ENCODE data around the gene CEP41.

The CEP41 gene

GRCh38 chr7:130426564-130426963 is 14.3 kb downstream of the CEP41 start:
- Histone ChIP-seq H3K27me3 (replicated peaks; ENCODE audit: insufficient read depth, low read length) (no peaks in the 10 kb centered on the region), H3K9me3 (replicated peaks; ENCODE audit: insufficient read depth, low read length) (no peaks in the 10 kb centered on the region), H3K4me2 (ENCODE audit: low read depth, low read length) (no peak overlapping the region), H3F3A (ENCODE audit: insufficient read depth, low read length) (no peaks in the 10 kb centered on the region), H3K27ac (ENCODE audit: low read length) (no peak overlapping the region), H3K4me3 (ENCODE audit: low read length) (no peak overlapping the region), H3K9ac (ENCODE audit: low read length) (no peak overlapping the region), H3K9me2 (replicated peaks; ENCODE audit: insufficient read depth, low read length) (no peaks in the 10 kb centered on the region), H3K79me2 (ENCODE audit: low read length) (no peaks in the 10 kb centered on the region), H3K36me3 (replicated peaks; ENCODE audit: insufficient read depth, low read length) (no peaks in the 10 kb centered on the region), H4K20me1 (ENCODE audit: insufficient read depth, low read length) (no peaks in the 10 kb centered on the region), H2AFZ (ENCODE audit: low read length) (no peak overlapping the region), H3K4me1 (ENCODE audit: low read length) (no peaks in the 10 kb centered on the region)
- DNase-seq = no peak
- TF ChIP-seq EZH2 (optimal IDR thresholded peaks at IDR 0.05; ENCODE audit: low read depth, low read length) (no peak), EZH2phosphoT487 (IDR thresholded peaks at IDR 0.05; ENCODE audit: low read length) (no peak), CTCF (IDR thresholded peaks at IDR 0.05; ENCODE audit: low read length) (no peak)

GRCh38 chr7:130425796-130426195 is 15.0 kb downstream of the CEP41 start:
- Histone ChIP-seq H3K4me3 (ENCODE audit: low read length) (no peak overlapping the region), H3K27ac (ENCODE audit: low read length) (no peak overlapping the region), H3K36me3 (replicated peaks; ENCODE audit: insufficient read depth, low read length) (no peaks in the 10 kb centered on the region), H3K4me2 (ENCODE audit: low read depth, low read length) (no peak overlapping the region), H3K9me2 (replicated peaks; ENCODE audit: insufficient read depth, low read length) (no peaks in the 10 kb centered on the region), H3K27me3 (replicated peaks; ENCODE audit: insufficient read depth, low read length) (no peaks in the 10 kb centered on the region), H3K4me1 (ENCODE audit: low read length) (no peaks in the 10 kb centered on the region), H2AFZ (ENCODE audit: low read length) (no peak overlapping the region), H3K9ac (ENCODE audit: low read length) (no peak overlapping the region), H3K9me3 (replicated peaks; ENCODE audit: insufficient read depth, low read length) (no peaks in the 10 kb centered on the region), H4K20me1 (ENCODE audit: insufficient read depth, low read length) (no peaks in the 10 kb centered on the region), H3F3A (ENCODE audit: insufficient read depth, low read length) (no peaks in the 10 kb centered on the region), H3K79me2 (ENCODE audit: low read length) (no peaks in the 10 kb centered on the region)
- TF ChIP-seq EZH2phosphoT487 (IDR thresholded peaks at IDR 0.05; ENCODE audit: low read length) = no peak
- DNase-seq = no peak

- no peaks in the 10 kb centered on the region for H4K20me1 ChIP-seq (ENCODE audit: insufficient read depth, low read length)
- no peak for TF ChIP-seq EZH2 (optimal IDR thresholded peaks at IDR 0.05; ENCODE audit: low read depth, low read length)
- TF ChIP-seq CTCF (IDR thresholded peaks at IDR 0.05; ENCODE audit: low read length) = no peak
- TF ChIP-seq EZH2phosphoT487 (IDR thresholded peaks at IDR 0.05; ENCODE audit: low read length) = no peak
- no peaks in the 10 kb centered on the region for H3K9me2 ChIP-seq (replicated peaks; ENCODE audit: insufficient read depth, low read length)
- no peak overlapping the region for H2AFZ ChIP-seq (ENCODE audit: low read length)
- no peaks in the 10 kb centered on the region for H3F3A ChIP-seq (ENCODE audit: insufficient read depth, low read length)
- H3K36me3 ChIP-seq (replicated peaks; ENCODE audit: insufficient read depth, low read length) = no peaks in the 10 kb centered on the region
- no peaks in the 10 kb centered on the region for H3K27me3 ChIP-seq (replicated peaks; ENCODE audit: insufficient read depth, low read length)
- no peaks in the 10 kb centered on the region for H3K79me2 ChIP-seq (ENCODE audit: low read length)
- no peak overlapping the region for H3K27ac ChIP-seq (ENCODE audit: low read length)
- no peak overlapping the region for H3K9ac ChIP-seq (ENCODE audit: low read length)
- no peak overlapping the region for H3K4me2 ChIP-seq (ENCODE audit: low read depth, low read length)
- H3K4me3 ChIP-seq (ENCODE audit: low read length) = no peak overlapping the region
- no peaks in the 10 kb centered on the region for H3K4me1 ChIP-seq (ENCODE audit: low read length)
- DNase-seq = no peak
- no peaks in the 10 kb centered on the region for H3K9me3 ChIP-seq (replicated peaks; ENCODE audit: insufficient read depth, low read length)
These were observed 17.2 kb downstream of the CEP41 start for GRCh38 chr7:130423501-130424037.

- no peaks in the 10 kb centered on the region for H3K4me1 ChIP-seq (ENCODE audit: low read length)
- H3K4me3 ChIP-seq (ENCODE audit: low read length) = no peak overlapping the region
- H3F3A ChIP-seq (ENCODE audit: insufficient read depth, low read length) = no peaks in the 10 kb centered on the region
- H4K20me1 ChIP-seq (ENCODE audit: insufficient read depth, low read length) = no peaks in the 10 kb centered on the region
- no peaks in the 10 kb centered on the region for H3K9me2 ChIP-seq (replicated peaks; ENCODE audit: insufficient read depth, low read length)
- DNase-seq = peak; percentile 36
- H3K36me3 ChIP-seq (replicated peaks; ENCODE audit: insufficient read depth, low read length) = no peaks in the 10 kb centered on the region
- no peak overlapping the region for H3K27ac ChIP-seq (ENCODE audit: low read length)
- H3K4me2 ChIP-seq (ENCODE audit: low read depth, low read length) = peak overlapping the region; percentile 2; the same call in 1 of the 2 replicates
- no peak overlapping the region for H3K9ac ChIP-seq (ENCODE audit: low read length)
- no peaks in the 10 kb centered on the region for H3K79me2 ChIP-seq (ENCODE audit: low read length)
- TF ChIP-seq CTCF (IDR thresholded peaks at IDR 0.05; ENCODE audit: low read length) (no peak), EZH2phosphoT487 (IDR thresholded peaks at IDR 0.05; ENCODE audit: low read length) (no peak), EZH2 (optimal IDR thresholded peaks at IDR 0.05; ENCODE audit: low read depth, low read length) (no peak)
- H3K9me3 ChIP-seq (replicated peaks; ENCODE audit: insufficient read depth, low read length) = no peaks in the 10 kb centered on the region
- H3K27me3 ChIP-seq (replicated peaks; ENCODE audit: insufficient read depth, low read length) = no peaks in the 10 kb centered on the region
- H2AFZ ChIP-seq (ENCODE audit: low read length) = no peak overlapping the region; the same call in 1 of the 2 replicates
These were observed 19.1 kb downstream of the CEP41 start for GRCh38 chr7:130421684-130422083.
